Right lobe of liver (tissue), 5 donors: ENCODE results near the gene IFIT3. TPM values are rescaled to one million over a fixed set of nuclear protein-coding genes. Genes with fewer than 3 reads are reported as not detected.

Source experiments
- total RNA-seq, 6 experiments: library from RNA; depleted of rRNA in 2 of 6; stranded (reverse); fragments of >200 nt in 2 of 6; fragmentation: NEBNext Ultra II Directional in 3 of 6; extraction: Animal tissue kit (Norgen Biotek cat#: 25700) in 3 of 6; gene quantifications; one replicate each; pipeline versions ENCODE4 v1.1.0 to v1.2.4, GENCODE V29; 2016 to 2023
- donor health status: DM: no; HTN: no; CAD: no.
- donor health status: DM: no; HTN: no; CAD: no.
- donor health status: DM: no; HTN: yes; CAD: no.
- donor health status: DM: no; HTN: yes; CAD: no.

IFIT3 gene
- total RNA-seq, 6 experiments from 2014 or later = 7.5 to 17.9 (median 11.5) TPM

Other genes starting within 250 kb of the IFIT3 start
- 1 to 10 TPM in 1 of 6 experiments, under 1 TPM in 3, not detected in 2; 0.31 to 1.2 (median 0.60) TPM for gene CH25H, start 120.7 kb upstream of the IFIT3 start, total RNA-seq
- 100 to 1,000 TPM in 1 of 6 experiments, 10 to 100 TPM in 5; 52.4 to 179 (median 58.4) TPM for gene LIPA, start 76.2 kb upstream of the IFIT3 start, total RNA-seq
- 10 to 100 TPM in 3 of 6 experiments, 1 to 10 TPM in 3; 4.7 to 12.4 (median 9.8) TPM for gene IFIT2, start 26.0 kb upstream of the IFIT3 start, total RNA-seq
- gene IFIT1B, start 50.1 kb downstream of the IFIT3 start, total RNA-seq = 1 to 10 TPM in 1 of 6 experiments, not detected in 5; 1.2 TPM
- gene IFIT1, start 64.6 kb downstream of the IFIT3 start, total RNA-seq = 10 to 100 TPM in 3 of 6 experiments, 1 to 10 TPM in 3; 3.6 to 12.9 (median 10.0) TPM
- gene IFIT5, start 86.6 kb downstream of the IFIT3 start, total RNA-seq = 10 to 100 TPM in 2 of 6 experiments, 1 to 10 TPM in 4; 4.4 to 11.2 (median 8.3) TPM
- gene SLC16A12, start 207.6 kb downstream of the IFIT3 start, total RNA-seq = 1 to 10 TPM in 2 of 6 experiments, under 1 TPM in 4; 0.20 to 6.1 (median 0.80) TPM